ENCODE results near the gene CDS2.

CDS2 gene

DNA sequence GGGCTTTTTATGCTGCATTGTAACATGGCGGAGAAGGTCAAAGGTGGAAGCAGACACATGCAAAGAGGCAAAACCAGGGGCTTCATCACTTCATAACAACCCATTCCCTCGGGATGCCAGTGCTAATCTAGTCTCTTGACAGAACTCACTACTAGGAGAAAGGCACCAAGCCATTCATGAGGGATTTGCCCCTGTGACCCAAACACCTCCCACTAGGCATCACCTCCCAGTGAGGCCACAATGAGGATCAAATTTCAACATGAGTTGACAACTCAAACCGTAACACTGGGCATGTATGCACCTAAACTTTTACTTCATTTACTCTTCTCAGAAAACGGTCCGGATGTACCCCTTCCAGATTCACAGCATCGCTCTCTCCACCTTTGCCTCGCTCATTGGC, 61.9 kb downstream of the CDS2 start:
- H3K79me1 ChIP-seq (replicated peaks; ENCODE audit: low read length, poor library complexity, severe bottlenecking): no peaks in the 10 kb centered on the region
- 86% methylated on average over 7 of the region's 7 CpGs for WGBS
- H3K4ac ChIP-seq (ENCODE audit: low read depth in 1 of 2, low read length in 2 of 2): no peak overlapping the region
- no peak overlapping the region for H2AFZ ChIP-seq (ENCODE audit: low read depth, low read length)
- H3K4me3 ChIP-seq (ENCODE audit: insufficient read depth in 1 of 2, low read depth in 1 of 2, low read length in 2 of 2): no peak overlapping the region
- no peak overlapping the region for H2BK12ac ChIP-seq (ENCODE audit: low read length in 2 of 2)
- H3K9ac ChIP-seq (ENCODE audit: low read length): no peak overlapping the region
- no peak overlapping the region for H2BK120ac ChIP-seq (ENCODE audit: low read depth, low read length)
- H2AK5ac ChIP-seq (ENCODE audit: low read length, severe bottlenecking): no peak overlapping the region
- H4K91ac ChIP-seq (ENCODE audit: low read length): no peak overlapping the region
- H3K4me1 ChIP-seq (ENCODE audit: control insufficient read depth, insufficient read depth, low read depth, low read length): no peaks in the 10 kb centered on the region
- no peak for DNase-seq
- peaks cover 36 to 64% of the 10 kb centered on the region in 2 experiments for H3K36me3 ChIP-seq (ENCODE audit: control insufficient read depth in 1 of 2, insufficient read depth in 2 of 2, low read depth in 1 of 2, low read length in 2 of 2)
- H3K18ac ChIP-seq (ENCODE audit: low read depth in 1 of 2, low read length in 2 of 2): no peak overlapping the region
- no peak overlapping the region for H4K8ac ChIP-seq (ENCODE audit: low read length)
- H2BK15ac ChIP-seq (ENCODE audit: low read depth, poor library complexity, severe bottlenecking): no peak overlapping the region
- H2BK5ac ChIP-seq (ENCODE audit: low read depth, low read length, poor library complexity, severe bottlenecking): no peak overlapping the region
- H3K27me3 ChIP-seq (ENCODE audit: control insufficient read depth in 1 of 2, insufficient read depth in 1 of 2, low read length in 2 of 2): no peaks in the 10 kb centered on the region
- no peaks in the 10 kb centered on the region for H3K9me3 ChIP-seq (ENCODE audit: control insufficient read depth, low read length)
- H3K27ac ChIP-seq (ENCODE audit: low read length, poor library complexity, severe bottlenecking): no peak overlapping the region
- H3K4me2 ChIP-seq (ENCODE audit: low read length, poor library complexity, severe bottlenecking): no peak overlapping the region
- H3K14ac ChIP-seq (ENCODE audit: low read length in 2 of 2): no peak overlapping the region
- no peak overlapping the region for H3K23ac ChIP-seq (ENCODE audit: low read length in 2 of 2)

DNA sequence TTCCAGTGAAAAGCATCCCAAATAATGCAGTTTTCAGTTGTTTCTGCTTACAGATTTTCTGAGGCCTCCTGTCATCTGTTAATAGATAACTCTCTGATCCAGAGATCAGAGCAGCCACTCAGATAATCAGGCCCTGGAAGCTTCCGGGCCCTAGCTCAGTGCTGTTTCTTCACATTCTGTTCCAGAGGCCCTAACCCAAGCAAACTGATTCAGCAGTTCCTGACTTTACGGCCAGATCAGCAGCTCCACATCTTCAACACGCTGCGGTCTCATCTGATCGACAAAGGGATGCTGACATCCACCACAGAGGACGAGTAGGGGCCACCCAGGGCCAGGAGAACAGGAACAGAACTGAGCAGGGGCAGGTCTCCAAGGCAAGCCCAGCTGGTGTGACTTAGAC, 63.1 kb downstream of the CDS2 start:
- no peak overlapping the region for H2AK5ac ChIP-seq (ENCODE audit: low read length, severe bottlenecking)
- H3K9me3 ChIP-seq (ENCODE audit: control insufficient read depth, low read length): no peaks in the 10 kb centered on the region
- no peak overlapping the region for H3K14ac ChIP-seq (ENCODE audit: low read length in 2 of 2)
- H2BK120ac ChIP-seq (ENCODE audit: low read depth, low read length): no peak overlapping the region
- H2AFZ ChIP-seq (ENCODE audit: low read depth, low read length): no peak overlapping the region
- no peak overlapping the region for H3K4ac ChIP-seq (ENCODE audit: low read depth in 1 of 2, low read length in 2 of 2)
- H2BK5ac ChIP-seq (ENCODE audit: low read depth, low read length, poor library complexity, severe bottlenecking): no peak overlapping the region
- H3K27me3 ChIP-seq (ENCODE audit: control insufficient read depth in 1 of 2, insufficient read depth in 1 of 2, low read length in 2 of 2): no peaks in the 10 kb centered on the region
- no peak overlapping the region for H3K23ac ChIP-seq (ENCODE audit: low read length in 2 of 2)
- H3K4me1 ChIP-seq (ENCODE audit: control insufficient read depth, insufficient read depth, low read depth, low read length): no peaks in the 10 kb centered on the region
- DNase-seq: no peak
- no peak overlapping the region for H3K27ac ChIP-seq (ENCODE audit: low read length, poor library complexity, severe bottlenecking)
- H3K9ac ChIP-seq (ENCODE audit: low read length): no peak overlapping the region
- no peak overlapping the region for H4K91ac ChIP-seq (ENCODE audit: low read length)
- H2BK15ac ChIP-seq (ENCODE audit: low read depth, poor library complexity, severe bottlenecking): no peak overlapping the region
- peaks cover 2% of the 10 kb centered on the region for H3K79me1 ChIP-seq (replicated peaks; ENCODE audit: low read length, poor library complexity, severe bottlenecking)
- no peak overlapping the region for H3K4me2 ChIP-seq (ENCODE audit: low read length, poor library complexity, severe bottlenecking)
- WGBS: 90% methylated on average over 6 of the region's 6 CpGs
- no peak overlapping the region for H4K8ac ChIP-seq (ENCODE audit: low read length)
- no peak overlapping the region for H2BK12ac ChIP-seq (ENCODE audit: low read length in 2 of 2)
- no peak overlapping the region for H3K4me3 ChIP-seq (ENCODE audit: insufficient read depth in 1 of 2, low read depth in 1 of 2, low read length in 2 of 2)
- peaks cover 42 to 75% of the 10 kb centered on the region in 2 experiments for H3K36me3 ChIP-seq (ENCODE audit: control insufficient read depth in 1 of 2, insufficient read depth in 2 of 2, low read depth in 1 of 2, low read length in 2 of 2)
- H3K18ac ChIP-seq (ENCODE audit: low read depth in 1 of 2, low read length in 2 of 2): no peak overlapping the region

DNA sequence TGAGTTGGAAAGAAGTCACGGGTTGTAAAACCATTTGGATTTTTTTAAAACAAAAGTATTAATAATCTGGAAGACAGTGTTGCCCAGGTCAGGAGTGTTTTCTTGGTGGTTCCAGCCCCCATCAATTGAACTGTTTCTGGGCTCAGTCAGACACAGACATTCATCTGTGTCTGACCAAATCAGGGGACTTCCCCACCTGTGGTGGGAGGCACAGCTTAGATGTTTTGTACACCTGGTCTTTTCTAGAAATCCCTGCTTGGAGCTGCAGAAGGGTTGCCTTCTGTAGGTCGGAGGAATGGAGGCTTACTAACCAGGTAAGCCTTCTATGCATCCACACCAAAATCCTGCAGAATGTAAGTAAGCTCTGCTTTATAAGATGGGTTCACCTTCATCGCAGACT, 63.6 kb downstream of the CDS2 start:
- Histone ChIP-seq H3K23ac (ENCODE audit: low read length in 2 of 2) (no peak overlapping the region), H2BK15ac (ENCODE audit: low read depth, poor library complexity, severe bottlenecking) (no peak overlapping the region), H3K27ac (ENCODE audit: low read length, poor library complexity, severe bottlenecking) (no peak overlapping the region), H2BK12ac (ENCODE audit: low read length in 2 of 2) (no peak overlapping the region), H3K36me3 (ENCODE audit: control insufficient read depth in 1 of 2, insufficient read depth in 2 of 2, low read depth in 1 of 2, low read length in 2 of 2) (peaks cover 47 to 77% of the 10 kb centered on the region in 2 experiments), H2AFZ (ENCODE audit: low read depth, low read length) (no peak overlapping the region), H3K4me1 (ENCODE audit: control insufficient read depth, insufficient read depth, low read depth, low read length) (no peaks in the 10 kb centered on the region), H3K4ac (ENCODE audit: low read depth in 1 of 2, low read length in 2 of 2) (no peak overlapping the region), H3K14ac (ENCODE audit: low read length in 2 of 2) (no peak overlapping the region), H3K9me3 (ENCODE audit: control insufficient read depth, low read length) (no peaks in the 10 kb centered on the region), H3K27me3 (ENCODE audit: control insufficient read depth in 1 of 2, insufficient read depth in 1 of 2, low read length in 2 of 2) (no peaks in the 10 kb centered on the region), H3K4me2 (ENCODE audit: low read length, poor library complexity, severe bottlenecking) (no peak overlapping the region), H3K79me1 (replicated peaks; ENCODE audit: low read length, poor library complexity, severe bottlenecking) (peaks cover 4% of the 10 kb centered on the region), H3K4me3 (ENCODE audit: insufficient read depth in 1 of 2, low read depth in 1 of 2, low read length in 2 of 2) (no peak overlapping the region), H4K91ac (ENCODE audit: low read length) (no peak overlapping the region), H2AK5ac (ENCODE audit: low read length, severe bottlenecking) (no peak overlapping the region), H3K18ac (ENCODE audit: low read depth in 1 of 2, low read length in 2 of 2) (no peak overlapping the region), H2BK5ac (ENCODE audit: low read depth, low read length, poor library complexity, severe bottlenecking) (no peak overlapping the region), H2BK120ac (ENCODE audit: low read depth, low read length) (no peak overlapping the region), H3K9ac (ENCODE audit: low read length) (no peak overlapping the region), H4K8ac (ENCODE audit: low read length) (no peak overlapping the region)
- DNase-seq: no peak
- 95% methylated on average over 2 of the region's 3 CpGs for WGBS

DNA sequence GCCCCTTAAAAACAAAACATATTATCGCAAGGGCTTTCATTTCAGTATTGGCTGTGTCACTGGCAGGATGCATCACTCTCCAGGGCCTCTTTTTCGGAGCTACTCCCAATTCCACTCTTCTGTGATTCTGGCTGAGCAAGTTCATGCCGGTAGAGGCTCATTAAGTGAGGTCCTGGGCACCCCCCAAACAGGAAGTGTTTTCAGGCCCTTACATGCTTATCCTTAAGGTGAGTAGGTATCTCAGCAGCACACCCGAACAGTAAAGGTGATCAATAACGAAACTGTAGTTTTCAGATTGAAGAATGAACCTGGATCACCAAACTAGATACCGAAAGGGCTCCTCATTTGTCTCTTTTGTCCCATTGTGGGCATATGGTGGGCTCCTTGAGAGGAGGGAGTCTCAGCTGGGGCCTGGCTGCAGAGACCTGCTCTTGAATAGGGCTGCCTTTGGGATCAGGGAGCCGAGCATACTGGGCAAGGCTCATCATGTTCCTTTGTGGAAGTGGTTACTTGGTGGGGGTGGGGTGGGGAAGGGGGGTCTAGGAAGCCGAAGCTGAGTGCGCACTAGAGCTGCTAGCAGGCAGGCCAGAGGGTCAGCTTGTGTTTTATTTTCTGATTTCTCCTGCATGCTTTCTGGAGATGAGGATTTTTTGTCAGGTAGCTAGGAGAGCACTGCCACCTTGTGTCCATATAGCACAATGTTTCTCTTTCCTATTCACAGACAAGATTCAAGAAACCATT, 65.2 kb downstream of the CDS2 start:
- Histone ChIP-seq H4K8ac (ENCODE audit: low read length) (no peak overlapping the region), H3K4ac (ENCODE audit: low read depth in 1 of 2, low read length in 2 of 2) (no peak overlapping the region), H3K23ac (ENCODE audit: low read length in 2 of 2) (no peak overlapping the region), H3K4me1 (ENCODE audit: control insufficient read depth, insufficient read depth, low read depth, low read length) (no peaks in the 10 kb centered on the region), H3K14ac (ENCODE audit: low read length in 2 of 2) (no peak overlapping the region), H3K9me3 (ENCODE audit: control insufficient read depth, low read length) (no peaks in the 10 kb centered on the region), H3K79me1 (replicated peaks; ENCODE audit: low read length, poor library complexity, severe bottlenecking) (peaks cover 6% of the 10 kb centered on the region), H3K18ac (ENCODE audit: low read depth in 1 of 2, low read length in 2 of 2) (no peak overlapping the region), H2BK120ac (ENCODE audit: low read depth, low read length) (no peak overlapping the region), H2AK5ac (ENCODE audit: low read length, severe bottlenecking) (no peak overlapping the region), H2AFZ (ENCODE audit: low read depth, low read length) (no peak overlapping the region), H3K4me3 (ENCODE audit: insufficient read depth in 1 of 2, low read depth in 1 of 2, low read length in 2 of 2) (no peak overlapping the region), H3K27ac (ENCODE audit: low read length, poor library complexity, severe bottlenecking) (no peak overlapping the region), H2BK5ac (ENCODE audit: low read depth, low read length, poor library complexity, severe bottlenecking) (no peak overlapping the region), H3K27me3 (ENCODE audit: control insufficient read depth in 1 of 2, insufficient read depth in 1 of 2, low read length in 2 of 2) (no peaks in the 10 kb centered on the region), H4K91ac (ENCODE audit: low read length) (no peak overlapping the region), H3K4me2 (ENCODE audit: low read length, poor library complexity, severe bottlenecking) (no peak overlapping the region), H3K36me3 (ENCODE audit: control insufficient read depth in 1 of 2, insufficient read depth in 2 of 2, low read depth in 1 of 2, low read length in 2 of 2) (peaks cover 40 to 63% of the 10 kb centered on the region in 2 experiments), H2BK12ac (ENCODE audit: low read length in 2 of 2) (no peak overlapping the region), H2BK15ac (ENCODE audit: low read depth, poor library complexity, severe bottlenecking) (no peak overlapping the region), H3K9ac (ENCODE audit: low read length) (peak overlapping the region; percentile 69)
- peak; percentile 83 for DNase-seq
- WGBS: 60% methylated on average over 9 of the region's 9 CpGs

All from mesenchymal stem cell (in vitro differentiated cells and primary cell).